H1 (cell line): ENCODE data around the gene PTPRT.

Experiments
- JUND ChIP-seq: IDR thresholded peaks from 2 replicates; pipeline ENCODE4 v1.6.1; 2011; ENCODE audit warnings: mild to moderate bottlenecking, improper control_type of control experiment, low read length
- POLR2A ChIP-seq, 2 experiments: IDR thresholded peaks; 1 replicate in 1 of 2; 2 replicates in 1 of 2; pipeline ENCODE4 v1.6.1; 2011; ENCODE audit warnings: low read depth in 2 of 2, low read length in 2 of 2, mild to moderate bottlenecking in 2 of 2; ENCODE audit errors: control extremely low read depth in 1 of 2
- RAD21 ChIP-seq, 2 experiments: IDR thresholded peaks in 1 of 2; conservative IDR thresholded peaks in 1 of 2; 2 replicates each; pipeline ENCODE4 v1.6.1; 2011; ENCODE audit warnings: low read depth in 2 of 2, low read length in 2 of 2, improper control_type of control experiment in 1 of 2, inconsistent platforms in 1 of 2, mild to moderate bottlenecking in 1 of 2, moderate library complexity in 1 of 2
- SIN3A ChIP-seq, 2 experiments: IDR thresholded peaks in 1 of 2; conservative IDR thresholded peaks in 1 of 2; 2 replicates each; pipeline ENCODE4 v1.6.1; 2011 to 2012; ENCODE audit warnings: low read length in 2 of 2, improper control_type of control experiment in 1 of 2, low read depth in 1 of 2, mild to moderate bottlenecking in 1 of 2

DNA sequence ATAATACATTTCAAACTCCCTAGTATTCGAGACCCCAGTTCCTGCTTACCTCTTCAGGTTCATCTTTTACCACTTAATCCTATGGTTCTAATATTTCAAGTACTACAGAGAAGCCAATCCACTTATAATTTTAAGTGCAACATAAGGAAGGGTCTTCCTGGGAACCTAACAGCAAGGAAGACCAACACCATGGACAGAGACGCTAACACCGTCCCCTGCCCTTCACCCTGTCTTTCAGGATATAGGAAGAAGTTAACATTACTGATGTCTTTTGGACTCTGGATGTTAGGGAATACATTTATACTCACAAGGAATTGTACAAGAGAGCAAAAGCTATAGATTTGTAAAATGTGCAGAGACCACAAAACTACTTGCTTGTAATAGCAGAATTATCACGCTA is 1006.6 kb downstream of the PTPRT start:
- TF ChIP-seq POLR2A (IDR thresholded peaks at IDR 0.05; ENCODE audit: control extremely low read depth in 1 of 2, low read depth in 2 of 2, low read length in 2 of 2) (no peak), RAD21 (IDR thresholded peaks at IDR 0.05 in 1 of 2, conservative IDR thresholded peaks at IDR 0.05 in 1 of 2; ENCODE audit: low read depth in 2 of 2, low read length in 2 of 2) (no peak), JUND (no peak), SIN3A (conservative IDR thresholded peaks at IDR 0.05 in 1 of 2, IDR thresholded peaks at IDR 0.05 in 1 of 2; ENCODE audit: low read depth in 1 of 2, low read length in 2 of 2) (no peak)
